ENCODE data around the gene KCTD10. TPM values are rescaled to one million over a fixed set of nuclear protein-coding genes. Genes with fewer than 3 reads are reported as not detected.

KCTD10 gene
- total RNA-seq, 4 donors from 2014 or later: 58.6 to 77.7 (median 67.2) TPM

GRCh38 chr12:109487181-109488050 is 10.3 kb upstream of the KCTD10 start:
- no peak overlapping the region for H3K4me3 ChIP-seq
- DNase-seq (ENCODE audit: low spot score in 2 of 2): no peak
- H3K27me3 ChIP-seq: no peaks in the 10 kb centered on the region
- H3K36me3 ChIP-seq: peaks cover 9 to 96% (median 58%) of the 10 kb centered on the region in 3 donors
- H3K4me1 ChIP-seq: no peaks in the 10 kb centered on the region
- H3K9me3 ChIP-seq: no peaks in the 10 kb centered on the region
- H3K27ac ChIP-seq: no peak overlapping the region
- TF ChIP-seq EP300 (IDR thresholded peaks at IDR 0.05): no peak
- no peak for TF ChIP-seq CTCF (IDR thresholded peaks at IDR 0.05)
- no peak for TF ChIP-seq POLR2A (IDR thresholded peaks at IDR 0.05)
- 90 to 93% methylated on average over 9 of the region's 9 CpGs for WGBS, 2 donors

GRCh38 chr12:109485201-109485600 is 8.1 kb upstream of the KCTD10 start:
- WGBS, 2 donors: 91 to 94% methylated on average over 4 of the region's 4 CpGs
- Histone ChIP-seq H3K27ac (no peak overlapping the region), H3K27me3 (no peaks in the 10 kb centered on the region), H3K4me1 (no peaks in the 10 kb centered on the region), H3K4me3 (no peak overlapping the region), H3K36me3 (peaks cover 4 to 73% (median 50%) of the 10 kb centered on the region in 3 donors), H3K9me3 (no peaks in the 10 kb centered on the region)
- DNase-seq (ENCODE audit: low spot score in 2 of 2): no peak
- TF ChIP-seq EP300 (IDR thresholded peaks at IDR 0.05) (no peak), CTCF (IDR thresholded peaks at IDR 0.05) (no peak), POLR2A (IDR thresholded peaks at IDR 0.05) (no peak)

- WGBS, 2 donors: 93 to 94% methylated on average over 11 of the region's 11 CpGs
- Histone ChIP-seq H3K36me3 (peaks cover 4 to 58% (median 46%) of the 10 kb centered on the region in 3 donors), H3K27ac (no peak overlapping the region), H3K4me1 (peaks cover 5 to 18% (median 10%) of the 10 kb centered on the region in 4 donors), H3K4me3 (no peak overlapping the region), H3K27me3 (no peaks in the 10 kb centered on the region), H3K9me3 (no peaks in the 10 kb centered on the region)
- DNase-seq (ENCODE audit: low spot score in 2 of 2): no peak
- no peak for TF ChIP-seq CTCF (IDR thresholded peaks at IDR 0.05)
- no peak for TF ChIP-seq EP300 (IDR thresholded peaks at IDR 0.05)
- no peak for TF ChIP-seq POLR2A (IDR thresholded peaks at IDR 0.05)
These were observed 6.2 kb upstream of the KCTD10 start for GRCh38 chr12:109483346-109483745.

GRCh38 chr12:109482894-109483293 is 5.8 kb upstream of the KCTD10 start:
- Histone ChIP-seq H3K9me3 (no peaks in the 10 kb centered on the region), H3K4me3 (no peak overlapping the region), H3K4me1 (peaks cover 5 to 23% (median 14%) of the 10 kb centered on the region in 4 donors), H3K27me3 (no peaks in the 10 kb centered on the region), H3K27ac (no peak overlapping the region), H3K36me3 (peaks cover 3 to 53% (median 42%) of the 10 kb centered on the region in 3 donors)
- WGBS, 2 donors: 68 to 69% methylated on average over 2 of the region's 2 CpGs
- DNase-seq (ENCODE audit: low spot score in 2 of 2): no peak
- TF ChIP-seq EP300 (IDR thresholded peaks at IDR 0.05): no peak

DNA sequence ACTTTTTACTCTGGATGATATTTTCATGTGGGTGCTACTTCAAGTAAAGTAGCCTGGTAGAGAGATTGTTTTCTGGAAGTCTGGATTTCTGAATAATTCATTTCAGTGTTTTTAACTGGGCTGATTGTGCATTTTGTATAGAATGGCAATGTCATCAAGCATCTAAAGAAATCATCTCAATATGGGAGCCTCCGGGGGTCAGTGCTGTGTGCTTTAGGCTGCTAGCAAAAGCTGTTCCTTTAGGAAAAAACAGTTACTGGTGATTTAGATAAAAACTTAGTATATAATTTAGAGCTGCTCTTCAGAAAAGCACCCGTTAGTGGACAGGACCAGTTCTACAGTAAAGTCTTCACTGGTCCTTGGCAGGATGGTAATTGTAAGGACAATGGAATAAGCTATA is 5.4 kb upstream of the KCTD10 start:
- no peaks in the 10 kb centered on the region for H3K27me3 ChIP-seq
- TF ChIP-seq POLR2A (IDR thresholded peaks at IDR 0.05): no peak
- TF ChIP-seq EP300 (IDR thresholded peaks at IDR 0.05): no peak
- TF ChIP-seq CTCF (IDR thresholded peaks at IDR 0.05): no peak
- no peak overlapping the region for H3K4me3 ChIP-seq
- peaks cover 5 to 23% (median 14%) of the 10 kb centered on the region in 4 donors for H3K4me1 ChIP-seq
- H3K9me3 ChIP-seq: no peaks in the 10 kb centered on the region
- DNase-seq (ENCODE audit: low spot score in 2 of 2): no peak
- no peak overlapping the region for H3K27ac ChIP-seq
- peaks cover 0 to 49% (median 38%) of the 10 kb centered on the region in 3 donors for H3K36me3 ChIP-seq
- WGBS, 2 donors: 84% methylated on average over 2 of the region's 2 CpGs
